ENCODE data around the gene AKR1D1. TPM values are rescaled to one million over a fixed set of nuclear protein-coding genes. Genes with fewer than 3 reads are reported as not detected.

The AKR1D1 gene
- total and polyA plus RNA-seq, 2 of the 13 experiments (the other 11 are each of a cell fraction or from before 2014, with no cell fraction given), result 6.9 to 37.0 TPM

- TF ChIP-seq ZSCAN5A (CRISPR knock-in tag; IDR thresholded peaks at IDR 0.05; ENCODE audit: borderline replicate concordance), result no peak; the same call in 1 of the 2 replicates
- no peak for TF ChIP-seq ZKSCAN8 (CRISPR knock-in tag; IDR thresholded peaks at IDR 0.05; ENCODE audit: borderline replicate concordance)
- TF ChIP-seq ZNF343 (CRISPR knock-in tag; IDR thresholded peaks at IDR 0.05), result no peak
- peak; percentile 69; the same call in 1 of the 2 replicates for TF ChIP-seq JUND (CRISPR knock-in tag; IDR thresholded peaks at IDR 0.05)
- no peak for TF ChIP-seq TAF15 (IDR thresholded peaks at IDR 0.05; ENCODE audit: low read depth, low read length, poor library complexity, severe bottlenecking)
- TF ChIP-seq STAT6 (CRISPR knock-in tag; IDR thresholded peaks at IDR 0.05; ENCODE audit: borderline replicate concordance), result 0 out of 2 replicates have a peak, but pooled peaks have one; percentile 48
- TF ChIP-seq FOXJ3 (CRISPR knock-in tag; IDR thresholded peaks at IDR 0.05; ENCODE audit: borderline replicate concordance), result peak; percentile 58; the same call in 1 of the 2 replicates
- no peak for TF ChIP-seq SYNCRIP (IDR thresholded peaks at IDR 0.05; ENCODE audit: insufficient read depth, low read depth, low read length)
- no peak for TF ChIP-seq RFX1 (IDR thresholded peaks at IDR 0.05)
- TF ChIP-seq FUBP1 (CRISPR knock-in tag; IDR thresholded peaks at IDR 0.05; ENCODE audit: borderline replicate concordance), result no peak
- TF ChIP-seq LRRFIP1 (CRISPR knock-in tag; conservative IDR thresholded peaks at IDR 0.05), result no peak
- TF ChIP-seq MAZ (IDR thresholded peaks at IDR 0.05; ENCODE audit: borderline replicate concordance, low read depth, low read length), result no peak
- TF ChIP-seq MAZ (CRISPR knock-in tag; IDR thresholded peaks at IDR 0.05; ENCODE audit: low read depth), result no peak
- no peak for TF ChIP-seq SCMH1 (CRISPR knock-in tag; IDR thresholded peaks at IDR 0.05; ENCODE audit: borderline replicate concordance)
- no peak for TF ChIP-seq ZNF282 (IDR thresholded peaks at IDR 0.05; ENCODE audit: partially characterized antibody)
- no peak for TF ChIP-seq TEAD2 (CRISPR knock-in tag; IDR thresholded peaks at IDR 0.05)
Observed at GRCh38 chr7:138151731-138152577, 75.7 kb downstream of the AKR1D1 start (continued).

Data from HepG2 (cell line).